GM12892 (cell line): ENCODE measurements around the gene LRRC75A.

Experiments used
- DNase-seq: peaks from one replicate; pipeline ENCODE4 v3.0.0; 2011; ENCODE audit not compliant: insufficient read length
- FAIRE-seq: peaks from 2 replicates; lab custom pipeline; 2011; peaks lifted over from hg19 to GRCh38; lab: Jason Lieb, UNC
- POLR2A ChIP-seq: IDR thresholded peaks from 2 replicates; pipeline ENCODE4 v1.6.1; 2011; ENCODE audit warnings: low read depth, low read length, control low read depth
- POLR2AphosphoS5 ChIP-seq: IDR thresholded peaks from 2 replicates; pipeline ENCODE4 v1.6.1; 2011; ENCODE audit warnings: low read depth, low read length, control low read depth
- TAF1 ChIP-seq: IDR thresholded peaks from 2 replicates; pipeline ENCODE4 v1.6.1; 2011; ENCODE audit warnings: low read depth, mild to moderate bottlenecking, control low read depth, low read length, borderline replicate concordance

Gene LRRC75A

GRCh38 chr17:16467044-16467443 is 24.9 kb downstream of the LRRC75A start:
- FAIRE-seq (no peak), DNase-seq (no peak)
- TF ChIP-seq POLR2A: no peak
- no peak for TF ChIP-seq POLR2AphosphoS5
- no peak for TF ChIP-seq TAF1

- no peak for TF ChIP-seq POLR2AphosphoS5
- TF ChIP-seq POLR2A: no peak
- FAIRE-seq (no peak), DNase-seq (no peak)
Measured at GRCh38 chr17:16466407-16466806, 25.6 kb downstream of the LRRC75A start.

DNA sequence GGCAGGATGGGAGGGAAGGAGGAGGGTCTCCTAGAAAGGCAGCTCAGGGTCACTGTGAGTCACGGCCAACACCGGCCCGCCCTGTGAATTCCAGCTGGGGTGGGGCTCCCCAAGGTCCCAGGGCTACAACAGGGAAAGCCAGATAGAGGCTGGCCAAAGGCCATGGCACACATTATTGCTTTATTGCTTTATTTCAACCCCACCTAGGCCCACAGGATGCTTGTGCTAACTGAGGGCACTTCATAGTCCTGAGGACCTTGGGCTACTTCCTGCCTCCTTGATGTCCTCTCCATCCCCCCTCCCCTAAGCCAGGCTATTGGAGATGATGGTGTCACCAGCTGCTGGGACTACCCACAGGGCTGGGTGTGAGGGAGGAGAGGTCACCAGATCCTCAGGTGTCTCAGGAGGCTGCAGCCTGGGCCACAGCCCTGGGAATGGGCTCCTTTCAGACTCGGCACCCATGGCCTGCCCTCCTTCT is 26.1 kb downstream of the LRRC75A start:
- DNase-seq: no peak
- no peak for TF ChIP-seq POLR2AphosphoS5
- no peak for TF ChIP-seq TAF1
- TF ChIP-seq POLR2A: no peak
- FAIRE-seq: no peak

- TF ChIP-seq POLR2A: no peak
- no peak for TF ChIP-seq POLR2AphosphoS5
- TF ChIP-seq TAF1: no peak
- no peak for DNase-seq
- no peak for FAIRE-seq
Measured at GRCh38 chr17:16465052-16465312, 27.0 kb downstream of the LRRC75A start.

- no peak for FAIRE-seq
- DNase-seq: no peak
- TF ChIP-seq POLR2A (no peak), POLR2AphosphoS5 (no peak), TAF1 (no peak)
Measured at GRCh38 chr17:16464303-16465051, 27.5 kb downstream of the LRRC75A start.

DNA sequence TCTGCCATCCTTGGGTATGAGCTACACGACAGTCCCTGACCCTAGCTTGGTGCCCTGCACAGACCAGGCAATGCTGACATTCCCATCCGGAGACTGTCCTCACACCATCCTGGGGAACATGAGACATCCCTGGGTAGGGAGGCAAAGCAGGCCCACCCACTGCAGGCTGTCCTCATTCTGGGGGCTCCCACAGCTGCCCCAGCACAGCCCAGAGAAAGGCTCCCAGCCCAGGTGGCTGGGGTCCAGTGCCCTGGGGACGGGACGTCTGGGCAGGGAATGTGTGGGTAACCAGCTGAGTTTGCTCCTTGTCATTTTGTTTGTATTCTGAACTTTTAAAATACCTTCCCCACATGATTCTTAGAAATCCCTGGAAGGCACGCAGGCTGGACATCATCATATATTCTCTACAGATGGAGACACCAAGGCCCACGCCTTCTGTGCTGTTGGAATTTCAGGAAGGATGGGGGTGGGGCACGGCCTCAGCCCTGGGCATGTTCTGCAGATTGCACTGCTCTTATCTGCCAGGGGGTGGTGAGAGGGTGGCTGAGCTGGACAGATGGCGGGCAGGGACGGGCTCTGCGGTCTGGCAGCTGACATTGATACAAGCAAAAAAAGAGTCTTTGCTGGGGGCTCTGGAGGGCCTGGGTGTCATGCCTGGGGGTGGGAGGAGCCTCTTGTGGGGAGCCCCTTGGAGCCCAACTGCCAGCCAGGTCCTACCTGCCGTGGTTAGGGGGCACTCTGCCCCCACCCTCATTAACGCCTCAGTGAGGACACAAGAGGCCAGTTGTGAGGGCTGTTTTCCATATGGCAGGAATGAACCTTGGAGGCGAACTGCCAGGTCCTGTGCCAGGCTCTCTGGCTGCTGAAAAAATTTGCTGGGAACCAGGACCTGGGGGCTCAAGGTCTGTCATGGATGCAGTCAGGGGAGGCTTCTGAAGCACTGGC is 28.4 kb downstream of the LRRC75A start:
- FAIRE-seq (no peak), DNase-seq (no peak)
- no peak for TF ChIP-seq POLR2AphosphoS5
- TF ChIP-seq POLR2A: no peak
- TF ChIP-seq TAF1: no peak

DNA sequence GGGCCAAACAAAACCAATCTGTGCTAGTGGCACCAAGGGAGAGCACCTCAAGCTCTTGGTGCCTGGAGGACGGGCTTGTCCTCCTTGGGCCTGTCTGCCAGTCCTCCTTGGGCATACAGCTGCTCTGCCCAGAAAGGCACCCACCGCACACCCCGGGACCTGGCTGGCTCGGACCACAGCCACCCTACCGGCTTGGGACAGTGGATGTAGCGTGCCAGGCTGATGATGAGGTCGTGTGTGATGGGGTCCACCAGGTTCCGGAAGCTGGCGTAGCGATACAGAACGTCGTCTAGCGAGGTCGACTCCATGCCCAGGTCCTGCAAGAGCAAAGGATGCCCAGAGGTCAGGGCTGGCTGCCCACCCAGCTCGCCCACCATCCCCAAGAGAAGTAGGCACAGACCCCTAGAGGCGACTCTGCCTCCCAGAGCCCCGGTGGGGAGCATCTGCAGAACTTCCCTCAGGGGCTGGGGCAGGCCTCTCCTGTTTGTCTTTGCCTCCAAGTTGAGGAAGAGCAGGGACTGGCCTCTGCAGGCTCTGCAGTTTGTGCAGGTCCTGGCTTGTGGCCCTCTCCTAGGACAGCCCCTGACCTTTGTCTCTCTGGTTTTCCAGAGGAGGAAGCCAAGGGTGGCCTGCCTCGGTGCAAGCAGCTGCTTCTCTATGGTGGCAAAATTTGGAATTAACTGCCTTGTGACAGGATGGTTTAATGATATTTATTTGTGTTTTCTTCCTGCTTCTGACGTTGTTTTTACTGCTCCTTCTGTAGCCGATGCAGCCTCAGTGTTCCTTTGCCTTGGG is 29.7 kb downstream of the LRRC75A start:
- DNase-seq (no peak), FAIRE-seq (no peak)
- TF ChIP-seq POLR2AphosphoS5 (no peak), TAF1 (no peak), POLR2A (no peak)

DNA sequence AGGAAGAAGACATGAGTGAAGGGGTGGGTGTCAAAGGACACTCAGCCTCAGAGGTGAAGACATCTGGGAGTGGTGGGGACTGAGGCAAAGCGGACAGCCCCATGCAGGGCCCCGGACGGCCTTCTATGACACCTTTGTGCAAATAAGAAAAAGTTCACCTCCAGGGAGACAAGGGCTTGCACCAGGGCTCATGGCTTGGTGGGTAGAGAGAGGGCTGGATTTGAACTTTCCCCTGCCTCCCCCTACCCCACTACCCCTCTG is 30.5 kb downstream of the LRRC75A start:
- no peak for DNase-seq
- FAIRE-seq: no peak
- TF ChIP-seq TAF1: no peak
- no peak for TF ChIP-seq POLR2AphosphoS5
- TF ChIP-seq POLR2A: no peak

DNA sequence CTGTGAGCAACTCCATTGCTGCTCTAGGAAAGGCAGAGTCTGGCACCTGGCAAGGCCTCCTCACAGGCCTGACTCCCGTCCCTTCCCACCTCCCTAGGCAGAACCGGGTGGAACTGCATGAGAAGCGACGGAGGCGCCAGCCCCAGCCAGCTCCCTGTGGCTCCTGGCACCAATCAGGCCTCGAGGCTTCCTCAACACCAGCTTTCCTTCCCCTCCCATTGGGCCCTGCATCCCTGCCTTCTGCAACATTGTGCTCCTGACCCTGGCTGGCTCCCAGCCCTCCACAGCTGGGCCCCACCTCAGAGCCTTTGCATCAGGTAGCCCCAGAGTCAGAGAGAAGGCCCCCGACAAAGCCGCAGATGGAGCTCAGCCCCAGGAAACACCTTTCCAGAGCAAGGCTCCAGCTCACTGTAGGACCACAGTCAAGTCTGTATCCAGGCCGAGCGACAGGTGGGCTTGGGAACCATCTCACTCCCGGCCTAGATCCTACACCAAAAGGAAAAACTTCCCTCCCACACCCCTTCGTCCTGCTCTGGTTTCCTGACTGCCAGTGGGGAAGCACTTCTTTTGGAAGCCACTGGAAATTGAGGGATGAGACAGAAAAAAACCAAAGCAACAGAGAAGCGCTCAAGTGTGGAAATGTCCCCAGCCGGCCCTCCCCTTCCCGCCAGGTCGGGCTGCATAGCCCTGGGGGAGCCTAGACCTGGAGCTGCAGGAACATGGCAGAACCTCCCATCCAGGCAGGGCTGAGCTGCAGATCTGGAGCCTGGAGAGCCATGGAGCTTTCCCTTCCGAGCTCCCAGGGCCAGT is 31.0 kb downstream of the LRRC75A start:
- FAIRE-seq (no peak), DNase-seq (no peak)
- no peak for TF ChIP-seq TAF1
- TF ChIP-seq POLR2A: no peak
- no peak for TF ChIP-seq POLR2AphosphoS5

DNA sequence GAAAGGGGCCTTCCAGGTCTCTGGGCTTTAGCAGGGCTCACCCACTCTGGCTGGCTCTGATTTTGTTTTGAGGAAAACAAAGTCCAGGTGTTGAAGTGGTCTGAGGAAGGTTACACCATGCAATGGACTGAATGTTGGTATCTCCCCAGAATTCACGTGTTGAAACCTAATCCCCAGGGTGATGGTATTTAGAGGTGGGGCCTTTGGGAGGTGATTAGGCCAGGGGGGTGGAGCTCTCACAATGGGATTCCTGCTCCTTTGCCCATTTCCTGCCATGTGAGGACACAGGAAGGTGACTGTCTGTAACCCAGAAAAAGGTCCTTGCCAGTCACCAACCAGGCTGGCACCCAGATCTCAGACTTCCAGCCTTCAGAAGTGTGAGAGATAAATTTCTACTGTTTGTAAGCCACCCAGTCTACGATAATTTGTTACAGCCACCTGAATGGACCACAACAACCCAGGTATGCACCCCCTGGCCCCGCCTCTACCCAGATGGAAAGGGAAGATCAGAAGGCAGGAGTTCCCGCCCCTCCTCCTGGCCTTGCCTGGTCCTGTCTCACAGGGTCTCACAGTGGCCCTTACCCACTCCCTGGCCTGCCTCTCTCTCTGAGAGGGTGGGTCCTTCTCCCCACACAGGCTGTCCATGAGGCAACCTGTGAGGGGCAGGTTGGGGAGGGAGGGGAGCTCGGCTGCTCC is 32.0 kb downstream of the LRRC75A start:
- DNase-seq (no peak), FAIRE-seq (no peak)
- TF ChIP-seq POLR2A (no peak), TAF1 (no peak), POLR2AphosphoS5 (no peak)

GRCh38 chr17:16459271-16459670 is 32.7 kb downstream of the LRRC75A start:
- DNase-seq: no peak
- FAIRE-seq: no peak
- TF ChIP-seq TAF1: no peak
